Measurements from ENCODE around the gene CSF3R.

CSF3R gene

DNA sequence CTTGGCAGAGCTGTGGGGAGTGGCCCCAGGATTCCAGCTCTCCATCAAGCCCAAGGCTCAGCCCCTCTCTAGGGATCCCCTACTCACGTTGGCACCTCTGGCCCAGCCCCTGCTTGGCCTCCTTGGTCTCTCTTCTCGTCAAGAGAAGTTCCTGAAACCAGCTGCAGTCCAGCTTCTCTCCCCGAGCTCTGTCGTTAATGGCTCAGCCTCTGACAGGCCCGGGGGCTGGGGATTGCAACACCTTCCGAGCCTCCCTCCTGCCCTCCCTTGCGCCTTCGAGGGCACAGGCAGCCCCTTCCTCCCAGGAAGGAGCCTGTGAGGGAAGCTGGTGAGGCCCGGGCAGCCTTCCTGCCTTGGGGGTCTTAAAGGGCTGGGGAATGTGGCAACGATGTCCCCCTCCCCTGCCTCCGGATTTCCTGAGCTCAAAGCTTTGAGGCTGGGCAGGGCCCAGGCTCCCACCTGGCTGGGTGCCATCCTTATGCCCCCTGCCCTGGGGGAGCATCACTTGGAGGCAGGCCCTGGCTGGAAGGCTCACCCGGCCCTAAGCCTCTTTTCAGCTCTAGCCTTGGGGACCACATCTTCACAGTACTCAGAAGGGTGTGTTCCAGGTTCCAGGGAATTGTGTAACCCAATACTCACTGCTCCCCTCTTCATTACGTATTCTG is at the start of gene CSF3R:
CSF3R (minus strand) TSS at position 190 of the 665 bp plus-strand sequence. CDS start 3,417 bp downstream, outside the sequence.
- no peak for DNase-seq (ENCODE audit: low read depth)

GRCh38 chr1:36531833-36532232 is 49.1 kb upstream of the CSF3R start:
- no peak for DNase-seq (ENCODE audit: low read depth)

GRCh38 chr1:36530791-36531190 is 48.1 kb upstream of the CSF3R start:
- no peak for DNase-seq (ENCODE audit: low read depth)

GRCh38 chr1:36530261-36530660 is 47.5 kb upstream of the CSF3R start:
- no peak for DNase-seq (ENCODE audit: low read depth)

DNA sequence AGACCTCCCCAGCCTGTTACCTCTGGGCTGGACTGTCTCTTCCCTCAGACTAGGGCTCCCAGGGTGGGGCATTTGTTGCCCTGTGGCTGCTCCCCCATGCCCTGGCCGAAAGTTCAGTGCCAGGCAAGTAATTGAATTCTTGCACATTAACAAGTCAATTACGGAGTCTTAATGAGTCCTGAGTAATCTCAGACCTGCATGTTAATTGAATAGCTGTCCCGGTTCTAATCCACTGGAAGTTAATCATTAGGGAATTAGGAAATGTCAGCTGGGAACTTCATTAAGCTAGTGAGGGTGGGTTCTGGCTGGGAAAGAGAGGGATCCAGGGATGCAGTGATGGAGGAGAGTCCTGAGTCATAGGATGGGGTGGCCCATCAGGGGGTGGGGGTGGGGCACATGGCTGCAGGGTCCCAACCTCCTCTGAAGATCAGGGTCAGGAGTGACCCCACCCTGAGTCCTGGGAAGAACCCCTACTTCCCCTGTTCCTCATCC is 47.1 kb upstream of the CSF3R start:
- DNase-seq (ENCODE audit: low read depth) = no peak

- DNase-seq (ENCODE audit: low read depth) = no peak
These were observed 45.9 kb upstream of the CSF3R start for GRCh38 chr1:36528361-36529349.

- no peak for DNase-seq (ENCODE audit: low read depth)
These were observed 42.5 kb upstream of the CSF3R start for GRCh38 chr1:36525166-36525565.

DNA sequence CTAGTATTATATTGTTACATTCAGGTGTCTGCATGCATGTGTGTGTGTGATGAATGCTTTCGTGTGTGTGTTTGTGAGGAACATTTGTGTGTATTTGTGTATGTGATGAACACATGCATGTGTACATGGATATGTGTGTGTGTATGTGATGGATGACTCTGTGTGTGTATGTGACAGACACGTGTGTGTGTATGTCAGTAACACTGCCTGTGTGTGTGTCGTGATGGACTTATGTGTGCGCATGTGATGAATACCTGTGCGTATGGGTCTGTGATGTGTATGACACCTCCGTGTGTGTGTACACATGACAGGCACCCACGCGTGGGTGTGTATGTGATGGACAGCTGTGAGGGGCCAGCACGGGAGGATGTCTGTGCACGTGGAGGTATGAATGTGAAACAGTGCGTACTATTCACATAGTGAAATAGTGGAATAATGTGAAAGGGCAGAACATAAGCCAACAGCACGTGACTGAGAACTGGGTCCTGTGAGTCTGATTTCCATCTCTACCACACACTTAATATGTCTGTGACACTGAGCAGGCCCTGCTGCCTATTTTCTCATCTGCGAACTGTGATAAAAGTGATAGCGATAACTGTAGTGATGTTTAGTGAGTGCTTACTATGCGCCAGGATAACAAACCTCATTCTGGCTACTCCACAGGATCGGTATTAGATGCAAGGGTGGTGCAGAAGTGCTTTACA is 41.8 kb upstream of the CSF3R start:
- no peak for DNase-seq (ENCODE audit: low read depth)

DNA sequence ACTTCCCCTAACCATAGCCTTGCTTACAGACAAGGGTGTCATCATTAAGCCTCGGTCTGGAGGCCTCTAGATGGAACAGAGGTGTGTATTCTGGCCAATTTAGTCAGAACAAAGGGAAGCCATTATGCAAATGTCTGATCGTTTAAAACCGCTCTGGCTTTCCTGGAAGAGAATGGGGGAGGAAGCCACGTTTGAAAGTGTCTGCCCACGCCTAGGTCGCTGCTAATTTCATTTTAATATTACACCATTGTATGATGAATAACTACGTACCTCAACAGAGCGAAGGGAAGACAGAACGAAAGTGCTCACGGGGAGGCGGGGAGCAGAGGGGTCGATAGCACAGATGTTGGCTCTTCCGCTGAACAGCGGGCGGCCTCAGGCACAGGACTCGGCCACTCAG is 41.1 kb upstream of the CSF3R start:
- DNase-seq (ENCODE audit: low read depth) = no peak

DNA sequence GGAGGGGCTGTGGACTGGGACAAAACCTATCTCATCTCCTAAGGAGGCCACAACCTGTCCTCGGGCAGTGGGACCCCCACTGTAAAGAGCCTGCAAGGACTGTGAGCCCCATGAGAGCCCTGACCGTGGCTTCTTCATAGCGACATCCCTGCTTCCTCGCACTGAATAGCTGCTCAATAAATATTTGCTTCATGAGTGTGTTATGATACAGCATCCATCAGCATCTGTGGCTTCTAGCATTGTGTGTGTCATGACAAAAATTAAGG is 40.5 kb upstream of the CSF3R start:
- no peak for DNase-seq (ENCODE audit: low read depth)

DNA sequence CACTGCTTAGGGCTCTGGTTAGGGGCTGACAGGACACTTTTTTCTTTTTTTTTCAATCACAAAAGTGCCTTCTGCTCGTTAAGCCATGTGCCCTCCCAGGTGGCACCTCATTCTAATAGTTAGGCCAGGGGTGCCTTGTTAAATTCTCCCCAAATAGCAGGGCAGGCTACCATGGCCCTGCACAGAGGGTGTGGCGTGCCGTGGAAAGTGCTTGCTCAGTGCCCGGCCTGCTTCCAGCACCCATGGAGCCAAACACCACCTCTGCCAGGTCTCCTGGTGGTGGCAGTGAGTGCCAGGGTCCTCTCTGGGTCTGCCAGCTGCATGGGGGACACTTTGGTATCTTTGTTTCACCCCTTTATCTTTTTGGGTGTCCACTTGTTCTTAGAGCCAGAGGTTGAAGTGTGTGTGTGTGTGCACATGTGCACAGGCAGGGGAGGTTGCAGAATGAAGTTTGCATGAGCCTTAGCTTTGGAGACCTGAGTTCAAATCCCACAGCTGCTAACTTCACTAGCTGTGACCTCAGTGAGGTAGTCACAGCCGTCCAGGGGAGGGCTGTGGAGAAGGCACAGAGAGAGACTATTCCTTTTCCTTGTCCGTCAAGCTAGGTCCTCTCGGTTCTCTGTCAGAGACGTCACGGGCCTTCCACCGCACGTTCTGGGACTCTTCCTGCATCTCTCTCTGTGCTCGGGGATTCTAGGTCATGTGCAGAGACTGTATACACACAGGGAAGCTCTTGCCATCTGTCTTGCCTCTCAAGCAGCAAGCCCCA is 39.9 kb upstream of the CSF3R start:
- DNase-seq (ENCODE audit: low read depth) = no peak

GRCh38 chr1:36522021-36522420 is 39.3 kb upstream of the CSF3R start:
- DNase-seq (ENCODE audit: low read depth) = no peak

DNA sequence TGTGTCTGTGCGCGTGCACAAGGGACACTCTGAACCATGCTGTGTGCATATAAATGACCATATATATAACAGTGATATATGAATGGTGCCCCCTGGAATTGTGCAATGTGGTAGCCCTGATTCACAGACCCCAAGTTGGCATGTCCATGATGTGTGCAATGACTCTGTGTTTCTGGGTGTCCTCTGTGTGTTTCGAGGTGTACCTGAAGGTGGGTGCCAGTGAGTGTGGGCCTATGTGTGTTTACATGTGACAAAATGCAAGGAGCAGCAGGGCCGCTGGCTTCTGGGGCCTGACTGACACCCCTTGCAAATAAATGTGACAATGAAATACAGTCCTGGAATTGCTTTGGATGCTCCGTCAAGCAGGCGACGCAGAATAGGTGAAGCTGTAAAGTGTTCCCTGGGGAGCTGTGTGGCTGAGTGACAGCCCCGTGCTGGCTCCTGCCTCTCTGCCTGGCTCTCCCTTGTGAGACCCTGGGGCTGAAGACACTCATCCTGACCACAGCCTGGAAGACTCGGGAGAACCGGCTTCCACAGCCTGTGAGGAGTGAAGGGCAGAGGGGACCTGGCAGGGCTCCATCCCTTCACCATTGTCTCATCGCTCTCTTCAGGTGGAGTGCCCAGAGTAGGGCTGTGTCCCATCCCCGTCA is 38.2 kb upstream of the CSF3R start:
- no peak for DNase-seq (ENCODE audit: low read depth)

GRCh38 chr1:36520056-36520455 is 37.3 kb upstream of the CSF3R start:
- no peak for DNase-seq (ENCODE audit: low read depth)

DNA sequence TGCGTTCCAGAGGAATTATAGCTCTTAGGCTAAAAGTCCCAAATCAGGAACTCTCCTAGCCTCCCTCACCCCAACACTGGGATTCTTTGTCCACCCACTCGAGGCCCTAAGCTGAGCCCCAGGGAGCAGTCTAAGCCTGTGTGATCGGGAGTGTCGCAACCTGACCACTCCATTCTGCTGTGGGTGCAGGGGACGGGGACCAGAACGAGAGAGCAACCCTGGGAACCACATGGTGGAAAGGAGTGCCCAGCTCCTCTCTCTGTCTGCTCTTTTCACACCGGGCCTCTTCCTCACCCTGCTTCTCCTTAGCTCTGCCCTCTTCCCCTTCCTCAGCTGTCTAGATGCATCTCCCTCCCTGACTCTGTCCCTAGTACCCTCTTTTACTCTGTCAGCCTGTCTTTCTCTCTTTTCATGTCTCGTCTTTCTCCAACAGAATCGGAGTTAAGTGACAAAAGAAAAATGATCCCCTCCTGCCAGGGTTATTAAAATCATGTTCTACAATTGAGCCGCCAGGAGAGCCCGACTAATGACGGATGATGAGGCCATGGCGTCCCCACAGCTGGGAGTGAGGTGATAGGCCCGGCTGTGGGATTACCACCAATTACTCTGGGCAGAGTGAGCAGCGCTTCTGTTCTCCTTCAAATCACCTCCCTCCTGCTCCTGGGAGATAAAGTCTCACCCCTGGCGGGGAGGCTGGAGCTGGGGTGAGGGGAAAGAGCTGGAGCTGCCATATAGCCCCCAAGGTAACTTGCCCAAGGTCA is 34.5 kb upstream of the CSF3R start:
- DNase-seq (ENCODE audit: low read depth) = no peak

GRCh38 chr1:36516372-36517010 is 33.8 kb upstream of the CSF3R start:
- DNase-seq (ENCODE audit: low read depth) = peak; percentile 34

DNA sequence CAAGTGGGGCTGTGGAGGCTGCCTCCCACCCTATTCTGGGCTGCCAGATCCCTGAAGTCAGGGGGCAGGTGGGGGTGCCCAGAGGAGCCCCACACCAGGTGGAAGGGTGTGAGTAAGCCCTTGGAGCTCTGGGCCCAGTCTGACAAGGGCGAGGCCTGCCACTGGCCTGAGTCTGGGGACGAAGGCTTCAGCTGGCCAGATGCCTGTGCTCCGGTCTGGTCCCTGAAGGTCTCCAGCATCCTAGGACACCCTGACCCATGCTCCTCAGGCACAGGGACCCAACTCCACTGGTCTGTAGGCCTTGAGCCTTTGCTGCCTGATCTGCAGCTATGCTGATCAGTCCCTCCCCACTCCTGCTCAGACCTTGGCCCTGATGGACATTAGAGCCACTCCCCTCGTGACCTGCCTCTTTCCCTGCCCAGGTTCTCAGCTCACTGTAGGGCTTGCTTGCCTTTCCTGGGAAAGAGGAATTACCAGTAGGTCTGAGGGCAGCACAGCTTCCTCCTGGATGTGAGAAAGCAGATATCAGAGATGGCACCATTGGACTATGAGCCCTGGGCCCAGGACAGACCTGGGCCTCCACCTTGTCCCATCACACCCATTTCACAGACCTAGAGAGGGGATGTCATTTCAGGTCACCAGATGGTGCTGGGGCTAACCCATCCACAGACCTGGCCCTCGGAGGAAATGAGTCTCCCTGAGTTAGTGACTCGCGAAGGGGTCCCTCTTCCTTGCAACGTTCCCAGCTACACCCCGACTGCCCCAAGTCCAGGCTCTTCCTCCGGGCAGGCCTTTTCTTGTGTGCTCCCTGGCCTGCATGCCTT is 32.8 kb upstream of the CSF3R start:
- no peak for DNase-seq (ENCODE audit: low read depth)

GRCh38 chr1:36514501-36514900 is 31.8 kb upstream of the CSF3R start:
- DNase-seq (ENCODE audit: low read depth) = no peak

Data from amniotic epithelial cell (primary cell).